Heart left ventricle (tissue), 13 donors: ENCODE data around the gene ARHGAP23.

ENCODE experiments used
- POLR2A ChIP-seq, 2 donors: fragments of 450-650 bp; IDR thresholded peaks; one replicate each; pipeline ENCODE4 v1.6.1; 2017; ENCODE audit warnings: antibody characterized with exemption in 2 of 2, mild to moderate bottlenecking in 2 of 2, moderate library complexity in 2 of 2
- TF ChIP-seq, protein P1 (sequence below), 12 donors: fragments of 200-600 bp; sonication (generic) in 4 of 12; IDR thresholded peaks; one replicate each; pipeline versions ENCODE4 v1.5.0 to v1.8.0; 2018 to 2022; ENCODE audit warnings: antibody characterized with exemption in 12 of 12, mild to moderate bottlenecking in 5 of 12
- donor health status: ischemic (EF 13 %, LVEDD 7.1; RV severe dilation, severe dysfunction).
- donor health status: DM: no; HTN: yes; CAD: no.
- donor health status: DM: no; HTN: no; CAD: no.
- donor health status: ischemic (EF 25% LVEDD 6.9; RV normal size, moderate dysfunction).
- donor health status: ischemic (EF 25% LVEDD 5.7; RV mildly dilated, moderate dysfunction).
- donor health status: ischemic (EF 35%, LVEDD 5.7; RV mildly dilated, moderate dysfunction).
- donor health status: nonischemic (EF 11% LVEDD 7.7; RV severe dilation, severe dysfunction).
- donor health status: DM: yes; HTN: yes; CAD: no.
- donor health status: PGD.
- donor health status: ischemic (EF 29% LVEDD 5.4; RV normal size, mild dysfunction).
- donor health status: nonischemic (EF 23%, LVEDD 6.1; RV moderate dilation, normal function).

DNA sequence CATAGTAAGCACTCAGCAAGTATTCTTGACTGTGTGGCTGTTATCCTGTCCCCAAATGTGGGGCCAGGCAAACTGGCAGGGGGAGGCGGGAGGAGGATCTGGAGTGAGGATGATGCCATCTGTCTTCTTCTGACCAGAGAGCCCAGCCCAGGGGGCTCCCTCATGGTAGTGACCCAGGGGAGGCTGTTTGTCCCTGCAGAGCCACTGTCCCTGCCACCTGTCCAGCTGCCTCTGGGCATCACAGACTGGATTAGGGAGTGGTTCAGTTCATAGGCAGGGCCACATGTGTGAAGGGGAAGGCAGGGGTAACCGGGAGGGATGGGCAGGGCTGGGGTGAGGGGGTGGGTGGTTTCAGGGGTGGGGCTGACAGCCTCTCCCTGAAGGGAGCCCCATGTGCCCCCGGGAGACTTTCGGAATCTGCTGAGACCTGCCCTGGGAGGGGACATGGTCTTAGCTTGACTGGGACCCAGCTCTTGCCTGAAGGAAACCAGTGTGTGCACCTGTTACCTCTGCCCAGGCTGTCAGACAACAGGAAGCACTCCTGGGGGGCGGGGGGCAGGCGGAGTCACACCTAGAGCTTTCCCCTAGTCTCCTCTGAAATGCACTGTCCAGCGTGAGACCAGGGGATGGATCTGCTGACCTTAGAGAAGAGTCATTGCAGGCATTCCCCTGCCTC lies 15.2 kb downstream of the ARHGAP23 start:
- no peak for TF ChIP-seq POLR2A (IDR thresholded peaks at IDR 0.05)
- TF ChIP-seq, protein P1, sequence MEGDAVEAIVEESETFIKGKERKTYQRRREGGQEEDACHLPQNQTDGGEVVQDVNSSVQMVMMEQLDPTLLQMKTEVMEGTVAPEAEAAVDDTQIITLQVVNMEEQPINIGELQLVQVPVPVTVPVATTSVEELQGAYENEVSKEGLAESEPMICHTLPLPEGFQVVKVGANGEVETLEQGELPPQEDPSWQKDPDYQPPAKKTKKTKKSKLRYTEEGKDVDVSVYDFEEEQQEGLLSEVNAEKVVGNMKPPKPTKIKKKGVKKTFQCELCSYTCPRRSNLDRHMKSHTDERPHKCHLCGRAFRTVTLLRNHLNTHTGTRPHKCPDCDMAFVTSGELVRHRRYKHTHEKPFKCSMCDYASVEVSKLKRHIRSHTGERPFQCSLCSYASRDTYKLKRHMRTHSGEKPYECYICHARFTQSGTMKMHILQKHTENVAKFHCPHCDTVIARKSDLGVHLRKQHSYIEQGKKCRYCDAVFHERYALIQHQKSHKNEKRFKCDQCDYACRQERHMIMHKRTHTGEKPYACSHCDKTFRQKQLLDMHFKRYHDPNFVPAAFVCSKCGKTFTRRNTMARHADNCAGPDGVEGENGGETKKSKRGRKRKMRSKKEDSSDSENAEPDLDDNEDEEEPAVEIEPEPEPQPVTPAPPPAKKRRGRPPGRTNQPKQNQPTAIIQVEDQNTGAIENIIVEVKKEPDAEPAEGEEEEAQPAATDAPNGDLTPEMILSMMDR (IDR thresholded peaks at IDR 0.05) = no peak
